HEK293T (cell line): ENCODE results near the gene CEACAM3.

Experiments used
- BHLHE40 ChIP-seq: fragments of 450-650 bp; IDR thresholded peaks from 2 replicates; pipeline ENCODE4 v1.6.1; 2016; ENCODE audit warnings: mild to moderate bottlenecking, moderate library complexity, borderline replicate concordance
- FOXM1 ChIP-seq: fragments of 450-650 bp; IDR thresholded peaks from 2 replicates; pipeline ENCODE4 v1.6.1; 2017; ENCODE audit warnings: mild to moderate bottlenecking, borderline replicate concordance
- HDGF ChIP-seq: fragments of 450-650 bp; IDR thresholded peaks from 2 replicates; pipeline ENCODE4 v1.6.1; 2017; ENCODE audit warnings: antibody characterized with exemption, borderline replicate concordance
- LEF1 ChIP-seq: fragments of 450-650 bp; IDR thresholded peaks from 2 replicates; pipeline ENCODE4 v1.6.1; 2017; ENCODE audit warnings: mild to moderate bottlenecking, borderline replicate concordance
- NFRKB ChIP-seq: fragments of 450-650 bp; IDR thresholded peaks from 2 replicates; pipeline ENCODE4 v1.6.1; 2016; ENCODE audit warnings: mild to moderate bottlenecking, moderate library complexity
- SUZ12 ChIP-seq: fragments of 450-650 bp; IDR thresholded peaks from 2 replicates; pipeline ENCODE4 v1.6.1; 2016; ENCODE audit warnings: mild to moderate bottlenecking
- TARDBP ChIP-seq: fragments of 450-650 bp; IDR thresholded peaks from 2 replicates; pipeline ENCODE4 v1.6.1; 2016
- TF ChIP-seq, protein P1 (sequence below): fragments of 450-650 bp; IDR thresholded peaks from 2 replicates; pipeline ENCODE4 v1.6.1; 2016

DNA sequence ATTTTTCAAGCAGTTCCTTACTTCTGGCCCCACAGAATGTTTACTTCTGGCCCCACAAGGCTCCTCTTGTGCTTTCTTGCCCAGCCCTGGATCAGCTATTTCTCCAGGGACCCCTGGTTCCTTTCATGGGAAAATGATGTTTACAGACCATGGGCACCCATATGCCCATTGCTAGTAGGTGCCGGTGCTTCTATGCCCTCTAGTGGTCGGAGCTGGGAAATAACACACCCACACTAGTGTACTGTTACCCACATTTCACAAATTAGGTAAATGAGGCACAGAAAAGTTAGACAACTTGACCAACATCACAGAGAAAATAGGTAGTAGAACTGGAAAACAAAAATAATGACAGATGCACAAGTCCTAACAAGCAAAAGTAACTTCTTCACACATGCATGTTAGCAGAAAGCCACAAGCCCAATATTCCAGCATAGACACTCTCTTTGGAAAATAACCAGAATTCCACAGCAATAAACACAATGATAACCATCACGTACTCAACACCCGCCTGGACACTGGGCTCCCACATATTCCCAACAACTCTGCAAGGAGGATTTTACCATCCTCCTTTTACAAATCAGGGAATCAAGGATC is 42.4 kb upstream of the CEACAM3 start:
- TF ChIP-seq SUZ12 = no peak
- TF ChIP-seq, protein P1, sequence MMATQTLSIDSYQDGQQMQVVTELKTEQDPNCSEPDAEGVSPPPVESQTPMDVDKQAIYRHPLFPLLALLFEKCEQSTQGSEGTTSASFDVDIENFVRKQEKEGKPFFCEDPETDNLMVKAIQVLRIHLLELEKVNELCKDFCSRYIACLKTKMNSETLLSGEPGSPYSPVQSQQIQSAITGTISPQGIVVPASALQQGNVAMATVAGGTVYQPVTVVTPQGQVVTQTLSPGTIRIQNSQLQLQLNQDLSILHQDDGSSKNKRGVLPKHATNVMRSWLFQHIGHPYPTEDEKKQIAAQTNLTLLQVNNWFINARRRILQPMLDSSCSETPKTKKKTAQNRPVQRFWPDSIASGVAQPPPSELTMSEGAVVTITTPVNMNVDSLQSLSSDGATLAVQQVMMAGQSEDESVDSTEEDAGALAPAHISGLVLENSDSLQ = no peak
- no peak for TF ChIP-seq HDGF
- no peak for TF ChIP-seq TARDBP
- no peak for TF ChIP-seq FOXM1
- no peak for TF ChIP-seq BHLHE40
- TF ChIP-seq NFRKB = no peak
- TF ChIP-seq LEF1 = no peak
